GM12891 (cell line): Measurements from ENCODE around the gene C4orf50.

Source experiments
- DNase-seq: peaks from one replicate; pipeline ENCODE4 v3.0.0; 2011; ENCODE audit warnings: low spot score; ENCODE audit not compliant: insufficient read length
- FAIRE-seq: peaks from 2 replicates; lab custom pipeline; 2011; peaks lifted over from hg19 to GRCh38; lab: Jason Lieb, UNC
- PAX5 ChIP-seq: IDR thresholded peaks from 2 replicates; pipeline ENCODE4 v1.6.1; 2011; ENCODE audit warnings: low read length, moderate library complexity, mild to moderate bottlenecking; ENCODE audit not compliant: insufficient read depth, severe bottlenecking
- POLR2A ChIP-seq: IDR thresholded peaks from 2 replicates; pipeline ENCODE4 v1.6.1; 2011; ENCODE audit warnings: low read depth, low read length, control low read depth
- POLR2AphosphoS5 ChIP-seq: IDR thresholded peaks from 2 replicates; pipeline ENCODE4 v1.6.1; 2011; ENCODE audit warnings: low read depth, low read length, control low read depth
- POU2F2 ChIP-seq: IDR thresholded peaks from 2 replicates; pipeline ENCODE4 v1.6.1; 2011; ENCODE audit warnings: low read depth, mild to moderate bottlenecking, control low read depth, low read length, moderate library complexity
- SPI1 ChIP-seq: IDR thresholded peaks from 2 replicates; pipeline ENCODE4 v1.6.1; 2011; ENCODE audit warnings: low read depth, low read length, control low read depth
- TAF1 ChIP-seq: IDR thresholded peaks from 2 replicates; pipeline ENCODE4 v1.6.1; 2011; ENCODE audit warnings: low read depth, low read length, control low read depth

The C4orf50 gene

GRCh38 chr4:6044276-6044675 lies 26.0 kb upstream of the C4orf50 start:
- no peak for FAIRE-seq
- no peak for DNase-seq
- TF ChIP-seq PAX5 (no peak), TAF1 (no peak), SPI1 (no peak), POLR2A (no peak), POU2F2 (no peak), POLR2AphosphoS5 (no peak)

- TF ChIP-seq POU2F2 (no peak), POLR2A (no peak), SPI1 (no peak), POLR2AphosphoS5 (no peak), TAF1 (no peak), PAX5 (no peak)
- DNase-seq: no peak
- FAIRE-seq: no peak
Observed at GRCh38 chr4:6043843-6044242, 25.6 kb upstream of the C4orf50 start.

- DNase-seq (no peak), FAIRE-seq (no peak)
- TF ChIP-seq PAX5: no peak
- TF ChIP-seq SPI1: no peak
- no peak for TF ChIP-seq POLR2A
- no peak for TF ChIP-seq TAF1
- TF ChIP-seq POU2F2: no peak
- TF ChIP-seq POLR2AphosphoS5: no peak
Observed at GRCh38 chr4:6043188-6043587, 25.0 kb upstream of the C4orf50 start.

- DNase-seq (no peak), FAIRE-seq (no peak)
- TF ChIP-seq POLR2AphosphoS5 (no peak), SPI1 (no peak), POLR2A (no peak), POU2F2 (no peak), TAF1 (no peak), PAX5 (no peak)
Observed at GRCh38 chr4:6042293-6043063, 24.2 kb upstream of the C4orf50 start.

- DNase-seq (no peak), FAIRE-seq (no peak)
- no peak for TF ChIP-seq POLR2AphosphoS5
- TF ChIP-seq SPI1: no peak
- TF ChIP-seq POU2F2: no peak
- TF ChIP-seq TAF1: no peak
- no peak for TF ChIP-seq POLR2A
- TF ChIP-seq PAX5: no peak
Observed at GRCh38 chr4:6041800-6042199, 23.6 kb upstream of the C4orf50 start.

GRCh38 chr4:6038711-6039110 lies 20.5 kb upstream of the C4orf50 start:
- FAIRE-seq (no peak), DNase-seq (no peak)
- no peak for TF ChIP-seq SPI1

GRCh38 chr4:6035786-6036185 lies 17.6 kb upstream of the C4orf50 start:
- no peak for FAIRE-seq
- TF ChIP-seq PAX5 (no peak), POLR2A (no peak)
- no peak for DNase-seq

- TF ChIP-seq POLR2A (no peak), TAF1 (no peak), PAX5 (no peak), POU2F2 (no peak), POLR2AphosphoS5 (no peak), SPI1 (no peak)
- DNase-seq (no peak), FAIRE-seq (no peak)
Observed at GRCh38 chr4:6033381-6033780, 15.2 kb upstream of the C4orf50 start.

GRCh38 chr4:6032249-6033244 lies 14.3 kb upstream of the C4orf50 start:
- DNase-seq: no peak
- TF ChIP-seq POU2F2 (no peak), POLR2A (no peak), SPI1 (no peak), PAX5 (no peak), TAF1 (no peak), POLR2AphosphoS5 (no peak)
- FAIRE-seq: no peak

- DNase-seq: no peak
- no peak for FAIRE-seq
- TF ChIP-seq PAX5 (no peak), POLR2AphosphoS5 (no peak), POU2F2 (no peak), TAF1 (no peak), POLR2A (no peak), SPI1 (no peak)
Observed at GRCh38 chr4:6031846-6032245, 13.6 kb upstream of the C4orf50 start.
